Nephron (organoid): ENCODE measurements around the gene MT3.

Source experiments
- H3K27ac Mint-ChIP-seq, 3 experiments: 2 replicates each; pipeline ENCODE4 v1.8.0; 2020; ENCODE audit warnings: mixed read lengths in 3 of 3, mild to moderate bottlenecking in 2 of 3, moderate library complexity in 1 of 3
- H3K27me3 Mint-ChIP-seq: 2 replicates; pipeline ENCODE4 v1.8.0; 2021; ENCODE audit warnings: low read depth, mild to moderate bottlenecking, moderate library complexity, mixed read lengths
- H3K36me3 Mint-ChIP-seq: 2 replicates; pipeline ENCODE4 v1.8.0; 2020; ENCODE audit warnings: low read depth, mixed read lengths
- H3K4me1 Mint-ChIP-seq: 2 replicates; pipeline ENCODE4 v1.8.0; 2020; ENCODE audit warnings: mixed read lengths
- H3K4me3 Mint-ChIP-seq, 3 experiments: 2 replicates each; pipeline ENCODE4 v1.8.0; 2020; ENCODE audit warnings: mild to moderate bottlenecking in 3 of 3, mixed read lengths in 3 of 3, moderate library complexity in 2 of 3
- H3K9me3 Mint-ChIP-seq: 2 replicates; pipeline ENCODE4 v1.8.0; 2020; ENCODE audit warnings: mixed read lengths
- TF ChIP-seq, protein P1 (sequence below), 3 experiments: fragments of 200-600 bp; sonication (generic); IDR thresholded peaks; one replicate each; pipeline ENCODE4 v1.5.0; 2021; ENCODE audit warnings: antibody characterized with exemption in 3 of 3; ENCODE audit not compliant: unreplicated experiment in 3 of 3

MT3 gene

DNA sequence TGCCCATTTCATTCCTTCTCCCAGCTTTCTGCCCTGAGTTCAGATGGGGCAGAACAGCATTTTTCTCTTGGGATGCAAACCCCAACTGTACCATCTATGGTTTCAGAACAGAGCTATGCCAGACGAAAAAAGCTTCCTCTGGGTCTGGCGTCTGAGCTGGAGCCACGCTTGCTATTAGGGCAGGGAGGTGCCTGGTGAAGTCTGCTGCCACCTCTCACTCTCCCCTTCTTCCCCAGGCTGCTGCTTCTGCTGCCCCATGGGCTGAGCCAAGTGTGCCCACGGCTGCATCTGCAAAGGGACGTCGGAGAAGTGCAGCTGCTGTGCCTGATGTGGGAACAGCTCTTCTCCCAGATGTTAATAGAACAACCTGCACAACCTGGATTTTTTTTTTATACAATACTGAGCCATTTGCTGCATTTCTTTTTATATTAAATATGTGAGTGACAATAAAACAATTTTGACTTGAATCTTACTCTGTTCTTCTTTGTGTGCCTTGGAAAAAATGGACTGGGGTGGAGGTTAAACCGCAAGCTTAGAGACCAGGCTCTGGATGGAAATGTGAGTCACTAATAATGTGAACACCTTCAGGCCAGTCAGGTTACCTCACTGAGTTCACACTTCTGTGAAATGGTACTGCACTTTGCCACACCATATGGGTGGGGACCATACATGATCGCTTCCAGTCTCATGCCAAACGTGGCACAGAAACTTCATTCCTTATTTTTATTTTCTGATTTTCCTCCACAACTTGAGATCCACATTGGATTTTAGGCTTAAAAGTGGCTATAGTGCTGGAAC, 47.5 kb downstream of the MT3 start:
- Mint-ChIP-seq H3K27ac (no peak overlapping the region), H3K27me3 (peaks cover 100% of the 10 kb centered on the region), H3K4me3 (peak overlapping the region in 1 of 3 experiments; percentile 76), H3K4me1 (peaks cover 4% of the 10 kb centered on the region), H3K9me3 (no peaks in the 10 kb centered on the region), H3K36me3 (no peaks in the 10 kb centered on the region)
- TF ChIP-seq, protein P1, sequence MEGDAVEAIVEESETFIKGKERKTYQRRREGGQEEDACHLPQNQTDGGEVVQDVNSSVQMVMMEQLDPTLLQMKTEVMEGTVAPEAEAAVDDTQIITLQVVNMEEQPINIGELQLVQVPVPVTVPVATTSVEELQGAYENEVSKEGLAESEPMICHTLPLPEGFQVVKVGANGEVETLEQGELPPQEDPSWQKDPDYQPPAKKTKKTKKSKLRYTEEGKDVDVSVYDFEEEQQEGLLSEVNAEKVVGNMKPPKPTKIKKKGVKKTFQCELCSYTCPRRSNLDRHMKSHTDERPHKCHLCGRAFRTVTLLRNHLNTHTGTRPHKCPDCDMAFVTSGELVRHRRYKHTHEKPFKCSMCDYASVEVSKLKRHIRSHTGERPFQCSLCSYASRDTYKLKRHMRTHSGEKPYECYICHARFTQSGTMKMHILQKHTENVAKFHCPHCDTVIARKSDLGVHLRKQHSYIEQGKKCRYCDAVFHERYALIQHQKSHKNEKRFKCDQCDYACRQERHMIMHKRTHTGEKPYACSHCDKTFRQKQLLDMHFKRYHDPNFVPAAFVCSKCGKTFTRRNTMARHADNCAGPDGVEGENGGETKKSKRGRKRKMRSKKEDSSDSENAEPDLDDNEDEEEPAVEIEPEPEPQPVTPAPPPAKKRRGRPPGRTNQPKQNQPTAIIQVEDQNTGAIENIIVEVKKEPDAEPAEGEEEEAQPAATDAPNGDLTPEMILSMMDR (IDR thresholded peaks at IDR 0.05; ENCODE audit: unreplicated experiment in 3 of 3): no peak

DNA sequence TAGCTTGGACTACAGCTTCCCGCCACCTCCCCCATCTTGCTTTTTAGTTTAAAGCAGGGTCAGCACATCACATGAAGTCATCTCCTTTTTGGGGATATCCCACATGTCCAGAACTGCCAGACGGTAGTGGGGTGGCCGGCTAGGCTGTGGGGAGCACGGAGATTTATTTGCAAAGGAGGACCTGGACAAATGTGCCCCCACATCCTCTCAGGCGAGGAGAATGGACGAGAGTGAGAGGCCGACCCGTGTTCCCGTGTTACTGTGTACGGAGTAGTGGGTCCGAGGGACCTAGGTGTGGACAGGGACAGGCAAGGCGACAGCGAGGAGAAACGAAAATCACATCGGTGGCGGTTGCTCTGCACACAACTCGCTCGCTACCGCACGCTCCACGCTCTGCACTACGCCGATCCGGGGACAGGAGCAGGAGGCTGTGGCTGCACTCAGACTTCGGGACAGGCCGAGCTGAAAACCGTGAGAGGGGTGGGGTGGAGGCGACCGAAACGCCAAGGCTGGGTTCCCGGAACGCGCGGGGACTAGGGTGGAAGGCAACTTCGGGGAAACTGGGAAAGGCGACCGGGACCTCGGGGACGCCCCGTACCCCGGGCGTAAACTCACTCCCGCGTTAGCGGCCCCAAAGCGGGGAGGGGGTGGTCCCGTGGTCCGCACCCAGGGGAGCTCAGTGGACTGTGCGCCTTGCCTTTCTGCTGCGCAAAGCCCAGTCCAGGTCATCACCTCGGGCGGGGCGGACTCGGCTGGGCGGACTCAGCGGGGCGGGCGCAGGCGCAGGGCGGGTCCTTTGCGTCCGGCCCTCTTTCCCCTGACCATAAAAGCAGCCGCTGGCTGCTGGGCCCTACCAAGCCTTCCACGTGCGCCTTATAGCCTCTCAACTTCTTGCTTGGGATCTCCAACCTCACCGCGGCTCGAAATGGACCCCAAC, 48.8 kb downstream of the MT3 start, which contains the start of gene MT1A:
TSS of gene MT1A (plus strand) at position 853 of the 937 bp plus-strand sequence. CDS start at position 926, 73 bp downstream.
- Mint-ChIP-seq H3K27ac (no peak within 1 kb of the TSS), H3K4me3 (peak within 1 kb of the TSS; percentile 76 to 79 (median 77)), H3K4me1 (peaks cover 4% of the 10 kb centered on the region)

DNA sequence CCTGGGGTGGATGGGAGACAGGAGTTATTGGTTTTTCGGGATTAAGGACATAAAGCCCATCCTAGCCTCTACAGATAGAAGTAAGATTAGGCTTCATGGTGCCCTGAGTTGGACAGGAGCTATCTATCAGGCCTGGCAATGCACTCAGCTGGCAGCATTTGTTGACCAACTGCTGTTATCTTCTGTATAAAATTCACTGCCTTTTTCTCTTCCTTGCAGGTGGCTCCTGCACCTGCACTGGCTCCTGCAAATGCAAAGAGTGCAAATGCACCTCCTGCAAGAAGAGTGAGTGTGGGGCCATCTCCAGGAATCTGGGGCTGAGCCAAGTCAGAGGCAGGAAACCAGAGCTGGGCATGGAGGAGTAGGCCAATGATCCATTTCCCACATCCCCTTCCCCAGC, 49.7 kb downstream of the MT3 start:
- no peaks in the 10 kb centered on the region for H3K36me3 Mint-ChIP-seq
- peaks cover 4% of the 10 kb centered on the region for H3K4me1 Mint-ChIP-seq

More for the DNA sequence above, 48.8 kb downstream of the MT3 start, which contains the start of gene MT1A:
- Mint-ChIP-seq H3K36me3 (no peaks in the 10 kb centered on the region), H3K27me3 (peaks cover 100% of the 10 kb centered on the region), H3K9me3 (no peaks in the 10 kb centered on the region)
- TF ChIP-seq, protein P1 (IDR thresholded peaks at IDR 0.05; ENCODE audit: unreplicated experiment in 3 of 3): no peak

DNA sequence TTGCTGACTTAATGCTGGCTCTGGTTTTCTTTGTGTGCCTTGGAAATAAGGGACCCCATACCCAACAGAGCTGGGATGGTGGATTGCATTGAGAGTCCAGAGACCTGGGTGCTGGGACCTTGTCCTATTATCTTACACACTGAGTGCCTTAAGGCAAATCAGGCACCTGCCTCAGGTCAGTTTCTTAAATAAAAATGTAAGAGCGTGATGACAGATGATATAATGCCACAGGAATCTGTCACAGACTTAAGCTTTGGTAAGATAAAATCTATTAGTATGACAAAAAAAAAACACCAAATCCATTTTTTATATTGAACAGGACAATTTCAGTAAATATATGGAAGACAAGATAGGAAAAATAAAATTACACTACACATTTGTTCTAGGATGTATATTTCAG, 50.7 kb downstream of the MT3 start:
- Mint-ChIP-seq H3K4me1 (peaks cover 4% of the 10 kb centered on the region), H3K9me3 (no peaks in the 10 kb centered on the region), H3K4me3 (no peak overlapping the region), H3K36me3 (no peaks in the 10 kb centered on the region), H3K27me3 (peaks cover 100% of the 10 kb centered on the region), H3K27ac (no peak overlapping the region)
- TF ChIP-seq, protein P1 (IDR thresholded peaks at IDR 0.05; ENCODE audit: unreplicated experiment in 3 of 3): no peak

More for the DNA sequence above, 49.7 kb downstream of the MT3 start:
- Mint-ChIP-seq H3K27ac (no peak overlapping the region), H3K4me3 (no peak overlapping the region), H3K27me3 (peaks cover 100% of the 10 kb centered on the region), H3K9me3 (no peaks in the 10 kb centered on the region)
- TF ChIP-seq, protein P1 (IDR thresholded peaks at IDR 0.05; ENCODE audit: unreplicated experiment in 3 of 3): no peak
